BJ (cell line): Measurements from ENCODE around the gene CD163. TPM values are rescaled to one million over a fixed set of nuclear protein-coding genes. Genes with fewer than 3 reads are reported as not detected.

Experiments used
- CTCF ChIA-PET: fragments of 350-600 bp; formaldehyde crosslinking; extraction: SDS; loops from one replicate; lab custom pipeline; 2021; ENCODE audit warnings: antibody characterized with exemption, inconsistent platforms; lab: Yijun Ruan, JAX
- POLR2A ChIA-PET: fragments of 300-600 bp; sonication (Branson Sonifier 250); formaldehyde crosslinking; extraction: SDS; loops from one replicate; lab custom pipeline; 2021; ENCODE audit warnings: antibody characterized with exemption; lab: Charles Lee
- DNase-seq: peaks from one replicate; pipeline ENCODE4 v3.0.0-alpha.2; 2011; ENCODE audit warnings: low read depth
- H3K27me3 ChIP-seq: 2 replicates; pipeline ENCODE4 v1.6.0; 2011; ENCODE audit warnings: low read length; ENCODE audit not compliant: control insufficient read depth, insufficient read depth
- H3K36me3 ChIP-seq: 2 replicates; pipeline ENCODE4 v1.5.1; 2011; ENCODE audit warnings: low read length; ENCODE audit not compliant: control insufficient read depth, insufficient read depth
- H3K4me3 ChIP-seq: 2 replicates; pipeline ENCODE4 v1.5.1; 2011; ENCODE audit warnings: low read depth, mild to moderate bottlenecking, control low read depth, low read length
- polyA plus RNA-seq: library from polyadenylated mRNA; depleted of rRNA; stranded (reverse); fragments of >200 nt; gene quantifications from 2 replicates; pipeline ENCODE4 v1.2.3, GENCODE V29; 2011; rRNA removed
- TF ChIP-seq, protein P1 (sequence below): IDR thresholded peaks from 2 replicates; pipeline ENCODE4 v1.5.1; 2011; ENCODE audit warnings: low read depth, mild to moderate bottlenecking, control low read depth, inconsistent platforms, low read length, moderate library complexity; ENCODE audit not compliant: insufficient read depth

CD163 gene
- polyA plus RNA-seq, 1 experiment = not detected

DNA sequence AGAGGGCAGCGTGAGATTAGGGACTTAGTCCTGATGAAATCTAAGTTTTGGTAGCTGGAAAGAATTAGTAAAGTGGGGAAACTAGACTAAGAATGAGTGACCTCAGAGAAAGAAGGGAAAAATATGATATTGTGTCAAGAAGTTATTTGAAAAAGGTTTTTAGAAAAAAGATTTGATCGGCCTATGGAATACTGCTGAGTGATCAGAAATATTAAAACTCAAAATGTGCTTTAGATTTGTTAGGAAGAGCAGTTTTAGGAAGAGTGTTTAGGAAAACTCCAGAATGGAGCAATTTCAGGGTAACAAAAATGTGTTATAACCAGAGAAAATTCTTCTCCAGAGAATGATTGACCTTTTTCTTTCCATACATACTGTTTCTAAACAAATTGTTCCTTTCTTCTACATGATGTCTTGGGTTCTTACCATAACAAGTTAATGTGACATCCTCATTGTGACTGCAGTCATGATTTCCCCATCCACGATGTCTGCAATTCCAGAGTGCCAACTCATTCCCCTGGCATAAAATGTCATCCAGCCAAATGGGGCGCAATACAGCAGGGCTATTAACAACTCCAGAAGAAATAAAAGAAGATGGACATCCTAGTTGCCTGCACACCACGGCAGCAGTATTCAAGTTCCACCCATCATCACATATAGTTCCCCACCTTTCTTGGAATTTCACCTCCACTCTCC is 71.4 kb downstream of the CD163 start:
- no peak for DNase-seq
- ChIA-PET CTCF (no interaction called here), POLR2A (no interaction called here)
- Histone ChIP-seq H3K4me3 (no peak overlapping the region), H3K27me3 (no peaks in the 10 kb centered on the region), H3K36me3 (no peaks in the 10 kb centered on the region)
- TF ChIP-seq, protein P1, sequence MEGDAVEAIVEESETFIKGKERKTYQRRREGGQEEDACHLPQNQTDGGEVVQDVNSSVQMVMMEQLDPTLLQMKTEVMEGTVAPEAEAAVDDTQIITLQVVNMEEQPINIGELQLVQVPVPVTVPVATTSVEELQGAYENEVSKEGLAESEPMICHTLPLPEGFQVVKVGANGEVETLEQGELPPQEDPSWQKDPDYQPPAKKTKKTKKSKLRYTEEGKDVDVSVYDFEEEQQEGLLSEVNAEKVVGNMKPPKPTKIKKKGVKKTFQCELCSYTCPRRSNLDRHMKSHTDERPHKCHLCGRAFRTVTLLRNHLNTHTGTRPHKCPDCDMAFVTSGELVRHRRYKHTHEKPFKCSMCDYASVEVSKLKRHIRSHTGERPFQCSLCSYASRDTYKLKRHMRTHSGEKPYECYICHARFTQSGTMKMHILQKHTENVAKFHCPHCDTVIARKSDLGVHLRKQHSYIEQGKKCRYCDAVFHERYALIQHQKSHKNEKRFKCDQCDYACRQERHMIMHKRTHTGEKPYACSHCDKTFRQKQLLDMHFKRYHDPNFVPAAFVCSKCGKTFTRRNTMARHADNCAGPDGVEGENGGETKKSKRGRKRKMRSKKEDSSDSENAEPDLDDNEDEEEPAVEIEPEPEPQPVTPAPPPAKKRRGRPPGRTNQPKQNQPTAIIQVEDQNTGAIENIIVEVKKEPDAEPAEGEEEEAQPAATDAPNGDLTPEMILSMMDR = no peak

Other genes with a start within 250 kb of the CD163 start
- gene ACSM4, start 199.7 kb downstream of the CD163 start, polyA plus RNA-seq = not detected in 2 replicates
- gene CD163L1, start 59.6 kb downstream of the CD163 start, polyA plus RNA-seq = 1.0 and 1.6 TPM in 2 replicates
- not detected in 2 replicates for gene APOBEC1, start 162.1 kb upstream of the CD163 start, polyA plus RNA-seq
- gene GDF3, start 192.0 kb upstream of the CD163 start, polyA plus RNA-seq = not detected in 2 replicates
- not detected in 2 replicates for gene DPPA3, start 207.7 kb upstream of the CD163 start, polyA plus RNA-seq
- not detected in 2 replicates for gene CLEC4C, start 243.6 kb upstream of the CD163 start, polyA plus RNA-seq